ENCODE data around the gene RXFP3.

The RXFP3 gene

GRCh38 chr5:33985447-33985846, 49.3 kb downstream of the RXFP3 start:
- TF ChIP-seq, protein P1, sequence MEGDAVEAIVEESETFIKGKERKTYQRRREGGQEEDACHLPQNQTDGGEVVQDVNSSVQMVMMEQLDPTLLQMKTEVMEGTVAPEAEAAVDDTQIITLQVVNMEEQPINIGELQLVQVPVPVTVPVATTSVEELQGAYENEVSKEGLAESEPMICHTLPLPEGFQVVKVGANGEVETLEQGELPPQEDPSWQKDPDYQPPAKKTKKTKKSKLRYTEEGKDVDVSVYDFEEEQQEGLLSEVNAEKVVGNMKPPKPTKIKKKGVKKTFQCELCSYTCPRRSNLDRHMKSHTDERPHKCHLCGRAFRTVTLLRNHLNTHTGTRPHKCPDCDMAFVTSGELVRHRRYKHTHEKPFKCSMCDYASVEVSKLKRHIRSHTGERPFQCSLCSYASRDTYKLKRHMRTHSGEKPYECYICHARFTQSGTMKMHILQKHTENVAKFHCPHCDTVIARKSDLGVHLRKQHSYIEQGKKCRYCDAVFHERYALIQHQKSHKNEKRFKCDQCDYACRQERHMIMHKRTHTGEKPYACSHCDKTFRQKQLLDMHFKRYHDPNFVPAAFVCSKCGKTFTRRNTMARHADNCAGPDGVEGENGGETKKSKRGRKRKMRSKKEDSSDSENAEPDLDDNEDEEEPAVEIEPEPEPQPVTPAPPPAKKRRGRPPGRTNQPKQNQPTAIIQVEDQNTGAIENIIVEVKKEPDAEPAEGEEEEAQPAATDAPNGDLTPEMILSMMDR (IDR thresholded peaks at IDR 0.05; ENCODE audit: extremely low read depth, insufficient read depth, missing control alignments): no peak
- DNase-seq (ENCODE audit: low spot score): no peak
- in situ Hi-C loops (cut with MboI; ENCODE audit: low pct_unique_long_range_greater_than_20kb, low sequenced_read_pairs, unreplicated experiment): no loop called here
